Activated naive CD4-positive, alpha-beta T cell (primary cell): ENCODE data around the gene MYLK3.

Experiments used
- DNase-seq, 4 experiments: peaks; one replicate each; lab custom pipeline; 2025; lab: John Stamatoyannopoulos, UW

Gene MYLK3

GRCh38 chr16:46727184-46727583 lies 21.0 kb downstream of the MYLK3 start:
- no peak for DNase-seq

GRCh38 chr16:46721885-46722284 lies 26.3 kb downstream of the MYLK3 start:
- DNase-seq = no peak

- no peak for DNase-seq
Observed at GRCh38 chr16:46720619-46721018, 27.5 kb downstream of the MYLK3 start.

- DNase-seq = no peak
Observed at GRCh38 chr16:46719528-46719927, 28.6 kb downstream of the MYLK3 start.

- DNase-seq = no peak
Observed at GRCh38 chr16:46718214-46718613, 29.9 kb downstream of the MYLK3 start.

- DNase-seq = no peak
Observed at GRCh38 chr16:46717692-46718091, 30.5 kb downstream of the MYLK3 start.

GRCh38 chr16:46715769-46716305 lies 32.3 kb downstream of the MYLK3 start:
- DNase-seq = no peak

- no peak for DNase-seq
Observed at GRCh38 chr16:46714797-46715591, 33.1 kb downstream of the MYLK3 start.

- DNase-seq = no peak
Observed at GRCh38 chr16:46713634-46714033, 34.5 kb downstream of the MYLK3 start.

GRCh38 chr16:46712911-46713310 lies 35.2 kb downstream of the MYLK3 start:
- DNase-seq = no peak

- no peak for DNase-seq
Observed at GRCh38 chr16:46711106-46712058, 36.8 kb downstream of the MYLK3 start.

- DNase-seq = no peak
Observed at GRCh38 chr16:46709469-46710005, 38.6 kb downstream of the MYLK3 start.

- DNase-seq = no peak
Observed at GRCh38 chr16:46706642-46707041, 41.5 kb downstream of the MYLK3 start.

- DNase-seq = no peak
Observed at GRCh38 chr16:46702030-46702429, 46.1 kb downstream of the MYLK3 start.

GRCh38 chr16:46701615-46702014 lies 46.5 kb downstream of the MYLK3 start:
- DNase-seq = no peak

- DNase-seq = no peak
Observed at GRCh38 chr16:46700048-46700447, 48.1 kb downstream of the MYLK3 start.

- DNase-seq = no peak
Observed at GRCh38 chr16:46696957-46697356, 51.2 kb downstream of the MYLK3 start.

GRCh38 chr16:46695937-46696336 lies 52.2 kb downstream of the MYLK3 start:
- DNase-seq = no peak

- no peak for DNase-seq
Observed at GRCh38 chr16:46693598-46693997, 54.5 kb downstream of the MYLK3 start.

- no peak for DNase-seq
Observed at GRCh38 chr16:46691726-46692125, 56.4 kb downstream of the MYLK3 start.

- no peak for DNase-seq
Observed at GRCh38 chr16:46690281-46691178, 57.6 kb downstream of the MYLK3 start.
